GM10248 (cell line): ENCODE results near the gene GPATCH1.
"Not testable (repeated sequence)": the region's sequence is repeated elsewhere in the genome, so short reads cannot be mapped to it uniquely, and the experiment has no call there.

Source experiments
- CTCF ChIA-PET: fragments of 300-600 bp; sonication (Branson Sonifier 250); formaldehyde crosslinking; extraction: SDS; loops from one replicate; lab custom pipeline; 2021; ENCODE audit warnings: antibody characterized with exemption; lab: Yijun Ruan, JAX
- POLR2A ChIA-PET: fragments of 350-650 bp; sonication (Branson Sonifier 250); formaldehyde crosslinking; extraction: SDS; loops from one replicate; lab custom pipeline; 2020; ENCODE audit warnings: antibody characterized with exemption; lab: Yijun Ruan, JAX
- DNase-seq: peaks from one replicate; pipeline ENCODE4 v3.0.0; 2012; ENCODE audit errors: extremely low spot score
- TF ChIP-seq, protein P1 (sequence below): IDR thresholded peaks from 2 replicates; pipeline ENCODE4 v1.5.1; 2012; ENCODE audit warnings: mild to moderate bottlenecking, low read depth; ENCODE audit errors: extremely low read depth, missing control alignments, control extremely low read depth

Gene GPATCH1

DNA sequence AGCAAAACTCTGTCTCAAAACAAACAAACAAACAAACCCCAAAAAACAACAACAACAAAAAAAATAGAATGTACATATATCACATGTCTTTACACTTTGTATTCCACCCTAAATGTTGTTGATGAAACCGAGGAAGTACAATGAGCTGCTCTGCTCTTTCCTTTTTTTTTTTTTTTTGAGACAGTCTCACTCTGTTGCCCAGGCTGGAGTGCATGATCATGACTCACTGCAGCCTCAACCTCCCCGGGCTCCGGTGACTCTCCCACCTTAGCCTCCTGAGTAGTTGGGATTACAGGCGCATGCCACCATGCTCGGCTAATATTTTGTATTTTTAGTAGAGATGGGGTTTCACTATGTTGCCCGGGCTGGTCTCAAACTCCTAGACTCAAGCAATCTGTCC, 82.5 kb downstream of the GPATCH1 start:
- ChIA-PET CTCF (interaction anchor here (0.8 to 3.4 kb wide), 4 partner anchors 12 to 22 kb away, joined by 3 to 11 read pairs (median 4); no protein-coding TSS in a partner anchor), POLR2A (interaction anchor here (0.6 kb wide), 1 partner anchor 812 kb away, joined by 3 read pairs; no protein-coding TSS in a partner anchor)
- TF ChIP-seq, protein P1, sequence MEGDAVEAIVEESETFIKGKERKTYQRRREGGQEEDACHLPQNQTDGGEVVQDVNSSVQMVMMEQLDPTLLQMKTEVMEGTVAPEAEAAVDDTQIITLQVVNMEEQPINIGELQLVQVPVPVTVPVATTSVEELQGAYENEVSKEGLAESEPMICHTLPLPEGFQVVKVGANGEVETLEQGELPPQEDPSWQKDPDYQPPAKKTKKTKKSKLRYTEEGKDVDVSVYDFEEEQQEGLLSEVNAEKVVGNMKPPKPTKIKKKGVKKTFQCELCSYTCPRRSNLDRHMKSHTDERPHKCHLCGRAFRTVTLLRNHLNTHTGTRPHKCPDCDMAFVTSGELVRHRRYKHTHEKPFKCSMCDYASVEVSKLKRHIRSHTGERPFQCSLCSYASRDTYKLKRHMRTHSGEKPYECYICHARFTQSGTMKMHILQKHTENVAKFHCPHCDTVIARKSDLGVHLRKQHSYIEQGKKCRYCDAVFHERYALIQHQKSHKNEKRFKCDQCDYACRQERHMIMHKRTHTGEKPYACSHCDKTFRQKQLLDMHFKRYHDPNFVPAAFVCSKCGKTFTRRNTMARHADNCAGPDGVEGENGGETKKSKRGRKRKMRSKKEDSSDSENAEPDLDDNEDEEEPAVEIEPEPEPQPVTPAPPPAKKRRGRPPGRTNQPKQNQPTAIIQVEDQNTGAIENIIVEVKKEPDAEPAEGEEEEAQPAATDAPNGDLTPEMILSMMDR = no peak
- no peak for DNase-seq

DNA sequence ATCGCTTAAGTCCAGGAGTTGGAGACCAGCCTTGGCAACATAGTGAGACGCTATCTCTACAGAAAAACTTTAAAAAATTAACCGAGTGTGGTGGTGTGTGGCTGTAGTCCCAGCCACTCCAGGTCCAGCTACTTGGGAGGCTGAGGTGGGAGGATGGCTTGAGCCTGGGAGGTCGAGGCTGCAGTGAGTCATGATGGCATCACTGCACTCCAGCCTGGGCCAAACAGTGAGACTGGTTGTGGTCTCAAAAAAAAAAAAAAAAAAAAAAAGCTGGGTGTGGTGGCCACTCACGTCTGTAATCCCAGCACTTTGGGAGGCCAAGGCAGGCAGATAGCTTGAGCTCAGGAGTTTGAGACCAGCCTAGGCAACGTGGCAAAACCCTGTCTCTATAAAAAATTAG, 85.1 kb downstream of the GPATCH1 start:
- CTCF ChIA-PET = interaction anchor here (0.8 to 3.4 kb wide), 4 partner anchors 10 to 25 kb away, joined by 3 to 11 read pairs (median 8); no protein-coding TSS in a partner anchor

DNA sequence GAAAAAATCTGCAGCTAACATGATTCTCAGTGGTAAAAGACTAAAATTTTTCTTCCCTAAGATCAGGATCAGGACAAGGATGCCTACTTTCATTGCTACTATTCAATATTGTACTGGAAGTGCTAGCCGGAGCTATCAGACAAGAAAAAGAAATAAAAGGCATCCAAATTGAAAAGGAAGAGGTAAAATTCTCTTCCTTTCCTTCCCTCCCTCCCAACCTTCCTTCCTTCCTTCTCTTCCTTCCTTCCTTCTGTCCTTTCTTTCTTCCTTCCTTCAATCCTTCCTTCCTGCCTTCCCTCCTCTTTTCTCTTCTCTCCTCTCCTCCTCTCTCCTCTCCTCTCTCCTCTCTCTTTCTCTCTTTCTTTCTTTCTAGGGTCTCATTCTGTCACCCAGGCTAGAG, 86.5 kb downstream of the GPATCH1 start:
- no peak for DNase-seq
- TF ChIP-seq, protein P1 = no peak
- ChIA-PET POLR2A (no interaction called here), CTCF (interaction anchor here (2.4 kb wide), 1 partner anchor 9 kb away, joined by 11 read pairs; no protein-coding TSS in a partner anchor)

More for the DNA sequence above, 85.1 kb downstream of the GPATCH1 start:
- POLR2A ChIA-PET, DNase-seq: not testable (repeated sequence)

DNA sequence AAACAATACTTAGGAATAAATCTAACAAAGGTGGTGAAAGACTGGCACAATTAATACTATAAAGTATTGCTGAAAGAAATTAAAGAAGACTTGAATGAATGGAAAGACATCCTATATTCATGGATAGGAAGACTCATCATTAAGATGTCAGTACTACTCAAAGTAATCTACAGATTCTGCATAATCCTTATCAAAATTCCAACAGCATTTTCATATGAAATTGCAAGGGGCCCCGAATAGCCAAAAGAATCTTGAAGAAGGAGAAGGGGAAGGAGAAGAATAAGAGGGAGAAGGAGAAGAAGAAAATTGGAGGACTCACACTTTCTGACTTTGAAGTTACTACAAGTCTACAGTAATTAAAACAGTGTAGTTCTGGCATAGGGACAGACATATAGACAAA, 87.5 kb downstream of the GPATCH1 start:
- DNase-seq = no peak
- CTCF ChIA-PET = interaction anchor here (6.6 kb wide), 1 partner anchor 15 kb away, joined by 33 read pairs; no protein-coding TSS in a partner anchor
- TF ChIP-seq, protein P1 = no peak
- POLR2A ChIA-PET = no interaction called here

DNA sequence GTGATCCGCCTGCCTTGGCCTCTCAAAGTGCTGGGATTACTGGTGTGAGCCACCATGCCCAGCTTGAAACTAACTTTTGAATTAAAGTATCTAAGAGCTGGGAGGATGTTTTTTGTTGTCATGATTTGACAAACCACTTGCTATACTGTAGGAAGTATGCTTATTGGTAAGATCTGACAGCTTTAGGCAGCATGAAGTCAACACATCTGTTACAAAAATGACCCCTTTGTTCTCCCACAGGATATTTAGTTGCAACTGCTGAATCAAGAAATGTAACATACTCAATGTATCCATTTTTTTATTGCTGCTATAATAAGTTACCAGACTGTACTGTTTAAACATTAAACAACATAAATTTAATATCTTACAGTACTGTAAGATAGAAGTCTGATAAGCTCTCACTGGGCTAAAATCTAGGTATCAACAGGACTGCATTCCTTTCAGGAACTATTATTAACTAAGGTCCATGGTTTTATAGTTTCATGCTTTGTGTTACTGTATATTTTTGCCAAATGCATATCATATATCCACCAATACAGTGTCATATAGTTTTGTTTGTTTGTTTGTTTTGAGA, 90.3 kb downstream of the GPATCH1 start:
- TF ChIP-seq, protein P1 = no peak
- DNase-seq = no peak
- ChIA-PET CTCF (interaction anchor here (1.3 to 6.6 kb wide), 5 partner anchors 11 to 36 kb away, joined by 3 to 33 read pairs (median 6); no protein-coding TSS in a partner anchor), POLR2A (no interaction called here)

DNA sequence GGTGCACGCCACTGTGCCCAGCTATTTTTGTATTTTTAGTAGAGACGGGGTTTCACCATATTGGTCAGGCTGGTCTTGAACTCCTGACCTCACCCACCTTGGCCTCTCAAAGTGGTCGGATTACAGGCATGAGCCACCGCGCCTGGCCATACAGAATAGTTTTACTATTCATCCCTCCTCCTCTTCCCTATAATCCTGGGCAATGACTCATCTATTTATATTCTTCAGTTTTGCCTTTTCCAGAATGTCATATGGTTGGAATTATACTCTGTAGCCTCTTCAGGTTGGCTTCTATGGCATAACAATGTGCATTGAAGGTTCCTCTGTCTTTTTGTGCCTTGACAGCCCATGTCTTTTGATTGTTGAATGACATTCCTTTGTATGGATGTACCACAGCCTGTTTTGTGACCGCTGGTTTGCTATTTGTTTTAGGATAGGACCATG, 91.0 kb downstream of the GPATCH1 start:
- ChIA-PET CTCF (interaction anchor here (1.7 to 6.6 kb wide), 2 partner anchors 12 to 45 kb away, joined by 3 to 33 read pairs; no protein-coding TSS in a partner anchor), POLR2A (no interaction called here)
- TF ChIP-seq, protein P1 = no peak
- no peak for DNase-seq

DNA sequence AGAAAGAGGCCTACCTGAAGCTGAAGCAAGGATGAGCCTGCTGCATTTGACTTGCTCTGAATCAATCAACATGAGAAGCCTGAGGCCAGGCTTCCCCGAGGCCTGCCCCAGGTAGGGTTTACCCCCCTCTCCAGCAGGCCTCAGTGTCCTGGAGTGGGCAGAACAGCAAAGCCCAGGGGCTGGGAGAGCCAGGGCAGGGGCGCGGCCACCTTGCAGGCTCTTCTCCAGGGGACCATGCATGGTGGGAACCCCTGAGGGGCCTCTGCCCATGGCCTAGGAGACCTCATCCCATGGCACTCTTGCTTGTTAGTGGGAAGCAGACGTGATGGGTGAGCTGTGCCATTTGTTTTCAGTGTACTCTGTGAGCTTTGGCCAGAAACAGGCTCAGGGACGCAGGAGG, 93.2 kb downstream of the GPATCH1 start:
- TF ChIP-seq, protein P1 = no peak
- no peak for DNase-seq
- POLR2A ChIA-PET = no interaction called here
- CTCF ChIA-PET = interaction anchor here (1.0 to 6.6 kb wide), 4 partner anchors 10 to 30 kb away, joined by 3 to 33 read pairs (median 4); no protein-coding TSS in a partner anchor
